Measurements from ENCODE around the gene NFX1.

NFX1 gene

GRCh38 chr9:33267151-33267767, 23.1 kb upstream of the NFX1 start:
- no peak for DNase-seq (ENCODE audit: low spot score)

- no peak for DNase-seq (ENCODE audit: low spot score)
These were observed 20.2 kb upstream of the NFX1 start for GRCh38 chr9:33270146-33270545.

- DNase-seq (ENCODE audit: low spot score) = no peak
These were observed 18.3 kb upstream of the NFX1 start for GRCh38 chr9:33272061-33272460.

GRCh38 chr9:33273266-33273971, 16.9 kb upstream of the NFX1 start:
- DNase-seq (ENCODE audit: low spot score) = no peak

- DNase-seq (ENCODE audit: low spot score) = no peak
These were observed 16.4 kb upstream of the NFX1 start for GRCh38 chr9:33273972-33274328.

GRCh38 chr9:33277484-33277883, 12.8 kb upstream of the NFX1 start:
- DNase-seq (ENCODE audit: low spot score) = no peak

- no peak for DNase-seq (ENCODE audit: low spot score)
These were observed 4.8 kb upstream of the NFX1 start for GRCh38 chr9:33285502-33285901.

- peak; percentile 81 for DNase-seq (ENCODE audit: low spot score)
These were observed 3.2 kb upstream of the NFX1 start for GRCh38 chr9:33287087-33287490.

GRCh38 chr9:33288235-33288634, 2.1 kb upstream of the NFX1 start:
- no peak for DNase-seq (ENCODE audit: low spot score)

GRCh38 chr9:33288828-33289483, 1.4 kb upstream of the NFX1 start:
- no peak for DNase-seq (ENCODE audit: low spot score)

- no peak for DNase-seq (ENCODE audit: low spot score)
These were observed 820 bp upstream of the NFX1 start for GRCh38 chr9:33289496-33289895.

- DNase-seq (ENCODE audit: low spot score) = no peak
These were observed 425 bp upstream of the NFX1 start for GRCh38 chr9:33289936-33290246.

GRCh38 chr9:33291031-33291397, 698 bp downstream of the NFX1 start:
- DNase-seq (ENCODE audit: low spot score) = no peak

GRCh38 chr9:33291901-33292300, 1.6 kb downstream of the NFX1 start:
- no peak for DNase-seq (ENCODE audit: low spot score)

- DNase-seq (ENCODE audit: low spot score) = no peak
These were observed 3.5 kb downstream of the NFX1 start for GRCh38 chr9:33293782-33294181.

- DNase-seq (ENCODE audit: low spot score) = no peak
These were observed 4.5 kb downstream of the NFX1 start for GRCh38 chr9:33294670-33295432.

GRCh38 chr9:33295571-33295970, 5.3 kb downstream of the NFX1 start:
- DNase-seq (ENCODE audit: low spot score) = no peak

GRCh38 chr9:33297432-33297831, 7.1 kb downstream of the NFX1 start:
- no peak for DNase-seq (ENCODE audit: low spot score)

- no peak for DNase-seq (ENCODE audit: low spot score)
These were observed 10.2 kb downstream of the NFX1 start for GRCh38 chr9:33300546-33300945.

GRCh38 chr9:33304362-33304761, 14.0 kb downstream of the NFX1 start:
- DNase-seq (ENCODE audit: low spot score) = no peak

- DNase-seq (ENCODE audit: low spot score) = no peak
These were observed 15.7 kb downstream of the NFX1 start for GRCh38 chr9:33306037-33306436.

- DNase-seq (ENCODE audit: low spot score) = no peak
These were observed 16.8 kb downstream of the NFX1 start for GRCh38 chr9:33307067-33307466.

- no peak for DNase-seq (ENCODE audit: low spot score)
These were observed 19.6 kb downstream of the NFX1 start for GRCh38 chr9:33309903-33310302.
